Stimulated activated CD8-positive, alpha-beta memory T cell treated with anti-CD3 and anti-CD28 coated beads, Interleukin-12 subunit alpha, Interleukin-12 subunit beta, amount 100 ng/mL, for 24 hours (primary cell): Measurements from ENCODE around the gene STEAP1.
A peak's percentile ranks its signal among the peaks of the same experiment; 100 is the strongest.

ENCODE experiments used
- DNase-seq: peaks from one replicate; pipeline ENCODE4 v3.0.0-alpha.2; 2020; ENCODE audit errors: extremely low read depth

The STEAP1 gene

GRCh38 chr7:90211391-90212148, 57.3 kb downstream of the STEAP1 start, which contains the start of gene STEAP2:
Gene STEAP2 (plus strand): TSS chr7:90211740. CDS start chr7:90225083, 13,343 bp downstream.
- peak; percentile 1 for DNase-seq

GRCh38 chr7:90212149-90212495, 57.9 kb downstream of the STEAP1 start:
- no peak for DNase-seq

DNA sequence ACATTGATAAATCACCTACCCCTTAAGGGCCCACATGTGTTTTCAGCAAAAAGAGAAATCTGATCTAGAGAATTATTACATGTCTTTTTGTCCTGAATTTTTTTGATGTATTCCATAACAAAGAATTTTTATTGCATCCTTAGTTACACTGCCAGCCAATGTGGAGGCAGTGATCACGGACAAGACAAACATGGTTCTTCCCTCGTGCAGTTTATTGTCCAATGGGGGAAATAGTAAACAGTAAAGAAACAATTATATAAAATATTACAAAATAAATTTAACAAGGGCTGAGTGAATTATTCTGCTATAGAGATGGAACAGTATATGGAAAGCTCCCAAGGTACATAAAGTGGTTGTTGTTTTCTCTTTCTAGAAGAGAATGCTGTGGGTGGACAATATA, 59.3 kb downstream of the STEAP1 start:
- DNase-seq = no peak
